NOMO-1 treated with DMSO at 0.1 percent for 48 hours (cell line): ENCODE data around the gene ATP2B2.

Source experiments
- DNase-seq: peaks from one replicate; lab custom pipeline; 2025; ENCODE audit not compliant: unreplicated experiment; lab: John Stamatoyannopoulos, UW

ATP2B2 gene

DNA sequence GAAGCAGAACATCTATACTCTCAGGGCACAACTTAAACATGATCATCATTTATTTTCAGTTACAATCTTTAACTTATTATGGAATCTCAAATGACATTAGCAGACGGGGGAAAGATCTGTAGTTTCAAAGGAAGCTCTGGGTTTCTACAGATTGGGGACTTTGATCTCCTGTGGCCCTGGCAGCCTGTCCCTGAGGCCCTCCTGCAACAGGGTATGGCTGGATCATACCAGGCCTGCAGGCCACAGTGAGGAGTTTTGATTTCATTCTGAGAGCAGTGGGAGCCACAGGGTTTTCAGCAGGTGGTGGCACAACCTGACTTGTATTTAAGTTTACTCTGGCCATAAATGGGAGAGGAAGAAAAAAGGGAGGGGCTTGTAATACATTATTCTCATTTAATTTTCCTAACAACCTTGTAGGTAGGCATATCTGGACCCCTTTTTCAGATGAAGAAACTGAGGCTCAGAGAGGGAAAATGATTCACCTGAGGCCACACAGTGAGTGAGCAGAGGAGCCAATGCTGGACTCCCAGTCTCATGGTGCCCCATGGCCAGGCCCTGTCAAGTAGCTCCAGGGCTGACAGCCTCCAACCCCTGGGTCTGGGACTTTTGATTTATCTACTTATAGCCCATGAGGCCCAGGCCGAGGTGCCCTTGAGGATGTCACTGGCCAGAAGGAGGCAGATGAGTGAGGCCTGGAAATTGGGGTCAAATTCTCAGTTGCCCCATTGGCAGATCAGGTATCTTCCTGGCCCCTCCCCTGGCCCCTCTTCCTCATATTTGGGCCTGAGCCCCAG is 71.0 kb downstream of the ATP2B2 start:
- DNase-seq: no peak

DNA sequence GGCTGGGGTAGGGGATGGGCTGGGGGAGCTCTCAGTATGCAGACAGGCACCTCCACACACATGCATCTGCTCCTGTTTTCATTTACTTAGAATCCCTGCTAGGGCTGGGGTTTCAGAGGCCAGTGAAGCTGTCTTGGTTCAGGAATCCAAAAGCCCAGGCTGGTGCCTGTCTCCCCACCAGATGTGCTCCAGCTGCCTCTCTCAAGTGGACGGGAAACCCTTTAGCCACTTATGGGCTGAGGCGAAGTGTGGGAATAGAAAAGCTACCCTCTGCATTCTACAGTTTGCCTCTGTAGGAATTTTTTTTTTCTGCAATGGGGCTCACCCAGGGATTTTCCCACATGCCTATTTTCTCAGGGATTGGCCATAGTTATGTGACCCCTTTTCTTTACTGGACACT is 72.5 kb downstream of the ATP2B2 start:
- no peak for DNase-seq

DNA sequence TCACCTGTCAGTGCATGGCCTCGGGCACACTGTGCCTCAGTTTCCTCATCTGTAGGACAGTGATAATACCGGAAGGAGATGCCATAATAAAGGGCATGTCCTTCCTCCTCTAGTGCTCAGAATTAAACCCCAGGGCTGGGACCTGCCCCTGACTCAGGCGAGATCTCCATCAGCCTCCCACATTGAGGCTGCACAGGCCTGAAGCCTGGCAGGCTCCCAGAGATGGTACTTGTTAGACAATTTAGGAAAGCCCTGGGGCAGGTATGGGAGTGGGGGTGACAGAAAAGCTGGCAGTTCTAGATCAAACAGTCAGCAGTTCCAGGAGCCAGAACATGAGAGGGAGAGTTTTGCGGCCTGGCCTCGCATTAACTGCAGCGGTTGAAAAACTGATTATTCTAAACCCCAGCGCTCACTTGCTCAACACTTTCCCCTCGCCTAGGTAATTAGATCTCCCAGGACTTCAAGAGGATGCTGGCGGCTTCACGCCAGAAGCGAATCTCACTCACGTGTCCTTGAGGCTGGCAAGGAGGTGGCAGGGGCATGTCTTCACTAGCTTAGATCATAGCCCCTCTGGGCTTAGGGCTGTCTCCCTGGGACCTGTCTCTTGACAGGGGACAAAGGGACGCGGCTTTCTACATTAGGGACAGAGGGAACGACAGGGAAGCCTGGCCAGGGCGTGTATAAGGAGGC is 73.1 kb downstream of the ATP2B2 start:
- DNase-seq: peak; percentile 68

DNA sequence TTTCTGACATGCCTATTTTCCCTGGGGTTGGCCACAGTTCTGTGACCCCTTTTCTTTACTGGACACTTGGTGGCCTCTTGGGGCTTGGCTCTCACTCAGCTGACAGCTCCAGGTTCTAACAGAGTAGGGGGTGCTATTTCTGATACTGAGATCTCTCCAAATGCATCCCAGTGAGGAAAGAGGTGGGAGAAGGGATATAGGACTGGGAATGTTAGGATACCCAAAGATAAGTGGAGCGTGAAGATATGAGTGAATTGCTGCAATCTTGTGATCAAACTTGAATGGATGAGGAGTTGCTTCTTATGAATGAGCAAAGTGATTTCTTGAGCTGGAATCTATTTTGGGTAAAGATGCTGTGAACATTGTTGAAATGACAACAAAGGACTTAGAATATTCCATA is 74.6 kb downstream of the ATP2B2 start:
- DNase-seq: no peak

DNA sequence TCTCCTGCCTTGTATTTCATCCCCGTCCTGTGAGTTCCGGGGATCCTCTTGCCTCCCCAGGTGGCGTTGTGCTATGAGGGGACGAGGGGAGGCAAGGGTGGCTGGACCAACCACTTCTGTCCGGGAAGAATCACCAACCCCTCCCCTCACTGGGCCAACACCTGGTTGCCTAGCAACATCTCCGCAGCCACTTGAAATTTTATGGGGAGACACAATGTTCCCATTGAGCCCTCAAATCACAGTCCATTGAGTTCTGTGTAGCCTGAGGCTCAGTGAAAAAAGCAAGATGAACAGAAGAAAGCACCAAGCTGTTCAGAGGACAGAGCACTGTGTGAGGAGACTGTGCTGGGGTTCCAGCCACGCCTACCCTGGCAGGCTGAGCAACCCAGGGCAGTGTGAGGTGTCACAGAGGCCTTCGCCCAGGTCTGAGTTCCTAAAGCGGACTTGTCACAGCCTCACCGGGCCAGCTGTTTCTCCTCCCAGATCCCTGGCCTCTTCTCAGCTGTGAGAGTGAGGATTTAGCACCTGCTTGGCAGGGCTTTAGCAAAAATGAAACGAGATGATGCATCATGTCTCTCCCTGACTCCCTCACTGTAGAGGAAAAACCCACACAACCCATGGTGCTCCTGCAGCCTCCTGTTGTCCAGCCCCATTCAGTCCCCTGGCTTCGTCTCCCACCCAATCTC is 76.8 kb downstream of the ATP2B2 start:
- DNase-seq: no peak

DNA sequence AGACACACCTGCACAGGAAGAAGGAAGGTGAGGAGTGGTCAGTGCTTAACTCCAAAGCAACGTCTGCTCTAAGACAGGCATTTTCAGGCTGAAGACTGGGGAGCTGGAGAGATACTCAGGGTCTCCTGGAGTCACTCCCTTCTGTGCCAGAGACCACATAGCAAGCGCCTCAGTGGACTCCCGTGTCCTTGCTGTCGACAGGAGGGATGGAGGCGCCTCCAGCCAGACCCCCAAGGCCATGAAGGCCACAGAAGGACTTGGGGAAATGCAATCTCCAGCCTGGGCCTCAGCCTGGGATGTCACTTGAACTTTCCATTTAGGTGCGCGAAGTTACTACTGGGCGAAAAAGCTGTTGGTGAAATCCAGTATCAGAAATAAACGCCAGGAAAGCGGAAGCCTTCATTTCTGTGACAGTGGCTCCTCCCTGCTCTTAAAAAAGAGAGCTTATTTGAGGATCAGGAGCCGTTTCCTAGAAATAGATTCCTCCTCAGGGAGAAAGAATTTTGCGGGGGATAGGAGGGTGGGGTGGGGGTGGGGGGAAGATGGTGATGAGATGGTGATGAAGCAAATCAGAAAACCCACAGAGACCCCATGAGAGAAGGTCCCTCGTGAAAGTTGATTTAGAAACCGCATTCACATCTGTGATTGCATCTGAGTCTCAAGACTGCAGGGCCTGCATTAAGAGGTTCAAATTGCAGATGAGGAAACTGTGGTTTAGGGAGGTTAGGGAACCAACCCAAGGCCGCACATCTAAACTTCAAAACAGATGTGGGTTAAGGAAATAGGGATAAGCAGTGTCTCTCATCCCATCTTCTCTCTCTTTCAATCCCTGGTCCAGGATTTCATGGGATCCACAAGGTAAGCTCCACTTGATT is 78.8 kb downstream of the ATP2B2 start:
- peak; percentile 69 for DNase-seq

DNA sequence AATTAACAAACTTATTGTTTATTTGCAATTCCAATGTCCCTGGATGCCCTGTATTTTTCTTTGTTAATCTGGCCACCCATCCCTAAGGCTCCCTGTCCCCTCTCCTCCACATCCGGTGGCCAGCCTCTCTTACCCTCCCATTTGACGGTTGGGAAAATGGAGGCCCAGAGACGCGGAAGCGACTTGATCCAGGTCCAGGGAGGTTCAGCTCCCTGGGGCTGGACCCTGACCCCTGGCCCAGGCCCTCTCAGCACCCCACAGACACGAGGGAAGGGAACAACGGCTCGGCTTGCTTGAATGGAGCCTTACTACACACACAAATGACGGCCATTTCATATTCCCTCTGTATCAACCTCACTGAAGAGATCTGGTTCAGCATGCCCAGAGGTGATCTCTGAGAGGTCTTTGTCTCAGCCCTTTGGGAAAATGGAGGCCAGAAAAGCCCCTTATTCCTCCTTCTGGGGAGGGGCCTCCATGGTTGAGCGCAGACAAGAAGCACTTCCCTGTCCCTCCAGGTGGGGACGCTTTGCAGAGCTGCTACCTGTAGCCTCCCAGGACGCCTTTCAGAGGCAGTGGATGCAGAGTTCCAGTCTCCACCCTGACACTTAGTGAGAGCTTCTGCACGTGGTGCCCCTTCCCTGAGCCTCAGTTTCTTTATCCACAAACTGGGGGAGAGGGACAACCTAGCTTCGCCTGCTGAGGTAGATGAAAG is 82.1 kb downstream of the ATP2B2 start:
- no peak for DNase-seq

DNA sequence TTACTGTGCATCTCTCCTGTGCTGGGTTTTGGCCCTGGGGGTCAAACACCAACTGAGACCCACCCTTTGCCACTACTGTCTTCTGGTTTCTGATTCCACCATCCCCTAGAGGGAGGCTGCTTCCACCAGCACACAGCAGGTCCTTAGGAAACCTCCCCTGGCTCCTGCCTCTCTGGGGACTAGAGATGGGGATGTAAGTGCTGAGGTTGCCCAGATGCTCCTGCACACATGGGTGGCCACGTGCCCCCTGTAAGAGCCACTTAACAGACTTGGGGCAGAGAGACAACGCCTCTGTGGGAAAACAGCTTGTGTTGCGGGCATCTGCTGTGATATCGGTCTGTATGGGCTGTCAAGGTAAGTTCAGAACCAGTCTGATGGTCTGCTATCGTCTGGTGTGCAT is 83.4 kb downstream of the ATP2B2 start:
- DNase-seq: no peak

DNA sequence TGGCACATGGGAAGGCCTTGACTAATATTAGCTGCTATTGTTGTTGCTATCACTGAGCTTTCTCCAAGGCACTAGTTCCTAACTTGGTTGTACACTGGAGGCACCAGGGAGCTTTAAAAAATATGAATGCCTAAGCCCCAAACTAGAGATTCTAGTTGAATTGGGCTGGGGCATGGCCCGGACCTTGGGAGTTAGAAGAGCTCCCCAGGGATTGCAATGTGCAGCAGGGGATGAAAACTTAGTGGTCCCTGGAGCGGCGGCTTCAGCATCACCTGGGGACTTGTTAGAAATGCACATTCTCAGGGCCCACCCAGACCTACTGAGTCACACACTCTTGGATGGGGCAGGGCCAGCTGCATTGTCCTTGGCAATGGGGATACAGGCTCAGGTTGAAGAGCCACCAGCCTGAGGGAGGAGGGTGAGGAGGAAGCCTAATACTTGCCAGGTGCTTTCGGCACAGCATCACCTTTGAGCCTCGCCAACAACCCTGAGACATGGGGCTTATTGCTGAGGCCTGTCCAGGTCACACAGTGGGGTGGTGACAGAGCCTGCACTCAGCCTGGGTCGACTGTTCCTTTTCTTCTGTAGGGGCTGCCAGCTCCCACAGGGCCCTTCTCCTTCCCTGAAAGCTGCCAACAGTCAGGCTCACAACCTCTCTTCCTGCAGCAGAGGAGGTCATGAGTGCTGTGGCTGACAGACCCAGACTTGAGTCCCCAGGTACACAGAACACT is 84.5 kb downstream of the ATP2B2 start:
- DNase-seq: no peak

DNA sequence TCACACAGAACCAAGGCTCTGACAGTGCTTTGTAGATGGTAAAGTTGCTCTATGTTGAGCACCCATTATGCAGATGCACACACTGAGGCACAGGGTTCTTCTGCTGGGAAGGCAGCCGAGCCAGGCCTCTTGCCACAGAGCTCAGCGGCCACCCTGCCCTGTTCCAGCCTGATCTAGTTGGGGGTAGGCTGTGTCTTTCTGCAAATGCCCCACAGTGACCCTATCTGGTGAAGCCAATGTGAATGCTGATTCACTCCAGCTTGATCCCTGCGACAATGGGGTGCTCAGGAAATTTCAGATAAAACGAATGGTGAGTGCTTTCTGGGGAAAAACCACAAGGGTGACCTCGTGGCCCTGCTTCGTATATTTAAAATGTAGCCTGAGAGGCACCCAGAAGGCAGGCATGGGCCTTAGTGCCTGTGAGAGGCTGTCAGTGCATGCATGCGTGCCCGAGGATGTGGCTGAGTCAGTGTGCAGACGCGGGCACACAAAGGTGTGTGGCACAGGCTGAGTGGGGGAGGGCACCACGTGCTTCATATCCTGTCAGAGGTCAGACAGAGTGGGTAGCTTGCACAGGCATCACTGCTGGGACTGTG is 85.7 kb downstream of the ATP2B2 start:
- no peak for DNase-seq

DNA sequence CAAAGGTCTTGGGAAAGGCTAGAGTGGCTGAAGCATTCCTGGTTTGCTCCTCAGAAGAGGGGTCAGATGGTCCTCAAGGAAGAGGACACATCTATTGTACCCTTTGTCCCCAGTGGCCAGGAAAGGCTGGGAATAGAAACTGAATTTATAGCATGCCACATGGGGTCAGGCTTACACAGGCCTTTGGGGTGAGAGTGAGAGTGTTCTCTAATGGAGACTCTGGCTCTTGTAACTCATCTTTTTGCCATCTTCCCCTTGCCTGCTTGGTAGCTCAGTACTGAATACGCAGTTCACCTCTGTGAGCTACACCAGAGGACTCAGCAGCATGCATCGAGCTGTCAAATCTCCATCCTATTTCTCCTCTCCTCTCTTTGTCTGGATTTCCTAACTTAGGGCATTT is 87.5 kb downstream of the ATP2B2 start:
- peak; percentile 57 for DNase-seq

DNA sequence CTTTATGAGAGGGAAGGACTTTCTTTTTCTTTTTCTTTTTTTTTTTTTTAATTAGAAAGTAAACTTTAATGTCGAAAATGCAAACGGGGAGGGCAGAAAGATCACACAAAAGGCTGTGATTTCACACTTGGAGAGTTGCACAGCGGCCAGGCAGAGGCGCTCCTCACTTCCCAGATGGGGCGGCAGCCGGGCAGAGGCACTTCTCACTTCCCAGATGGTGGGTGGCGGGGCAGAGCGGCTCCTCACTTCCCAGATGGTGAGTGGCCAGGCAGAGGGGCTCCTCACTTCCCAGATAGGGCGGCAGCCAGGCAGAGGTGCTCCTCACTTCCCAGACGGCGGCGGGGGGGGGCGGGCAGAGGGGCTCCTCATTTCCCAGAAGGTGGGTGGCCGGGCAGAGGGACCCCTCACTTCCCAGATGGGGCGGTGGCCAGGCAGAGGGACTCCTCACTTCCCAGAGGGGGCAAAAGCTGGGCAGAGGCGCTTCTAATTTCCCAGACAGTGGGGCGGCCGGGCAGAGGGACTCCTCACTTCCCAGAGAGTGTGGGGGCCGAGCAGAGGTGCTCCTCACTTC is 88.6 kb downstream of the ATP2B2 start:
- DNase-seq: no peak

DNA sequence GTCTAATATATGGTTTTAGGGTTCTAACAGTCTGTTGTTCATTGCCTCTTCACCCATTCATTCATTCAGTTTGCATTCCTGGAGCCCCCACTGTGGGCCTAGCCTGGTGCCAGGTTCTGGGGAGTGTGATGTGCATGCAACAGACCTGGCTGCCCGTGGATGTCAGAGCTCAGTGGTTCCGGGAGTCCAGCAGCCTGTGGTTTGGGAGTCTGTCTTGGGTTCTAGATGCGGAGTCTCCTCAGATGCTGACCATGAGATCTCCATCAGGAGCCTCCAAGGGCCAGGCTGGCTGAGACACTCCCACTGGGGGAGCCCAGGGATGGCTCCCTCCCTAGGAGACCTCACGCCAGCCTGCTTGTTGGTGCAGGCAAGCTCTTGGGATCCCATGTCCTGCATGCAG is 92.3 kb downstream of the ATP2B2 start:
- DNase-seq: no peak

DNA sequence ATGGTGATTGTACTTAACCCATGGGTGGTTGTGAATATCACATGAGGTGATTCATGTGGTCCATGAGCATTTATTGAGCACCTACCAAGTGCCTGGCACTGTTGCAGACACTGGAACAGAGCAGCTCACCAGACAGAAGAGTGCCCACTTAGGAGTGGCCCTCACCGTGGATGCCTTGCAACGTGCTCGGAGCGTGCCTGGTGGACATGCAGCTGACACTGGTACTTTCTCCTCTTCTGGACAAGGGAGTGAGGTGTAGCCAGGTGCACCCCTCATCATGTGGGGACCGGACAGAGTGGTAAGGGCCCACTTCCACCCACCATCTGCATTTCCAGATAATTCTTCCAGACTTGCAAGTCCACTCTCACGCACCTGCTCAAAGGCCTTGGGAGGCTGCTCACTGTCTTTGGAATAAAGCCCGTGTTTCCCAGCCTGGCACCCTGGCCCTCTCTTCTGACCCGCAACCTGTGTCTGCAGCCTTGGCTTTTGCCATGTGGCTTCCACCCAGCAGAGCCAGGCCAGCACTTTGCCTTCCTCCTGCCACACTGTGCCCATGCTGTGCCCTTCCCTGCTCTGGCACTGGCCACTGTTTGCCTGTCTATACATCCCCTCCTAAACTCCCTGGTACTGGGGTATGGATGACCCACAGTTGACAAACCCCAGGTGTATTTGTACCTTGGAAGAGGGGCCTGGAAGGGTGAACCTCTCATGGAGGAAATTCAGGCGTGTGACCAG is 93.6 kb downstream of the ATP2B2 start:
- DNase-seq: no peak

DNA sequence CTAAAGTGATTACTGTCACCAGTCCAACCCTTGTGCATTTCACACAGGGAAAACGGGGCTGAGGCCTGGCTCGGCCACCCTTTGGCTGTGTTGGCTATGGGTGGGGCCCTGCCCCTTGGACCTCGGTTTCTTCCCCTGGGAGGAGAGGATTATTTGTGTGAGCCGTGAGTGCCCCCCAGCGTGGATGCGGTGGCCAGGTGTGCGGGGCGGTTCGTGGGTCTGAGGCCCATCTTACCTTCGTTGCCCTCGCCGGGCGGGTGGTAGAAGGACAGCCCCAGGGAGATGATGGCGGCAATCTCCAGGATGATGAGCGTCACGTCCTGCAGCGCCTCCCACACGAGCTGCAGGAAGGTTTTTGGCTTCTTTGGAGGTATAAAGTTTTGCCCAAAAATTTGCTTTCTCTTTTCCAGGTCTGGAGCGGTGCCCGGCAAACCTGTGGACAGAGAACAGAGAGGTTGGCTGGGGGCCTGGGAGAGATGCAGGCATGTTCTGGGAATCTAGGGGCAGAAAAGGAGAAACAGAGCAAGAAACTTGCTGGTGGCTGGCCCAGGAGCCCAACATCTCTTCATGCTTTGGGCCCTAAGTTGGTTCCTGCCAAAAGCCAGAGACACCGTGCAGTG is 94.9 kb downstream of the ATP2B2 start:
- no peak for DNase-seq

DNA sequence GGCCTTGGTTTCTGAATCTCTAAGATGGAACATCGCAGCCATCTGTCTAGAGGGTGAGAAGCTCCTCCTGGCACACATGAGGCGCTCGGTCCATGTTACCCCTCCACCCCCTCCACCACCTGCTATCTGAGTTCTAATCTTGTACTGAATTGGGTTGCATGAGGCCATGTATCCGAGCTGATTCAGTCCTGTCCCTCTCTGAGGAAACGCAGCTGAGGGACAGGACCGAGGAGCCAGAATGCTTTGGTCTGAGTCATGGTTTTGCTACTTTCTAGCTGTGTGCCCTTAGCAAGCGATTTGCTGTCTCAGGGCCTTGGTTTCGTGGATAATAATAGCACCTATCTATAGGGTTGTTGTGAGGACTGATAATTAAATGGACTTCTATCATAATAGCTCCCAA is 96.7 kb downstream of the ATP2B2 start:
- DNase-seq: no peak

DNA sequence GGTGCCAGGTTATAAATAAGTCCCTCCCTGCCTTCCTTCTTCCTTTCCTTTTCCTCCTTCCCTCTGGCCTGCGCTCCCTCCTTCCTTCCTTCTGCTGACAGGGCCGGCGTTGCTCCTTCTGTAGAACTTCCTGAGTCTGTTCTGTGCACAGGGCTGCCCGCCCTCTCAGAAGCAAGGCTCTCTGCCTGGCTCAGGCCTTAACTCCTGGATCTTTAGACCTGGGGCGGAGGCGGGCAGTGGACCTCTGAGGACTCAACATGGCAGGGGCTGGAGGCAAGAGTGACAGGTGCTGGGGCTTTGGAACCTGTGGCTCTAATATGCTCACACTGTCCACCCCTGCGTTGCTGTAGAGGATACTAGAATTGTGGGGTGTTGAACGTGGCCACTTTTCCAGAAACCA is 98.0 kb downstream of the ATP2B2 start:
- DNase-seq: no peak

DNA sequence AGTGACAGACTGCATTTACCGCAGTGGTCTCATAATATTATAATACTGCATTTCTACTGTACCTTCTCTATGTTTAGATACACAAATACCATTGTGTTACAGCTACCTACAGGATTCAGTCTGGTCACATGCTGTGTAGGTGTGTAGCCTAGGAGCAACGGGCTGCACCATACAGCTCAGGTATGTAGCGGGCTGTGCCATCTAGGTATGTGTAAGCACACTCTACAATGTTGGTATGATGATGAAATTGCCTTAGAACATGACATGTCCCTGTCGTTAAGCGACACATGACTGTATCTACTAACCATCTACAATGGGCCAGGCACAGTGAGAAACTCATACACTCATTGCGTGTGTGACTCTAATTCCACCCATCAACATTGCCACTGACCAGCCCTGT is 99.0 kb downstream of the ATP2B2 start:
- DNase-seq: no peak
